AG09309 (cell line): ENCODE data around the gene ZBTB24.
"Not testable (repeated sequence)": the region's sequence is repeated elsewhere in the genome, so short reads cannot be mapped to it uniquely, and the experiment has no call there.

Experiments used
- DNase-seq: peaks from one replicate; pipeline ENCODE4 v3.0.0-alpha.2; 2010; ENCODE audit warnings: low read depth
- H3K4me3 ChIP-seq: 2 replicates; pipeline ENCODE4 v1.5.1; 2011; ENCODE audit warnings: mild to moderate bottlenecking, low read depth, low read length, moderate library complexity; ENCODE audit not compliant: control insufficient read depth
- CTCF ChIP-seq: IDR thresholded peaks from 2 replicates; pipeline ENCODE4 v1.5.1; 2011; ENCODE audit warnings: mild to moderate bottlenecking, low read depth, low read length, inconsistent platforms; ENCODE audit not compliant: insufficient read depth, control insufficient read depth; ENCODE audit errors: missing control alignments

The ZBTB24 gene

GRCh38 chr6:109466212-109466923, 16.7 kb downstream of the ZBTB24 start:
- TF ChIP-seq CTCF: no peak
- DNase-seq: no peak

GRCh38 chr6:109465772-109466171, 17.2 kb downstream of the ZBTB24 start:
- H3K4me3 ChIP-seq: no peak overlapping the region
- no peak for DNase-seq
- no peak for TF ChIP-seq CTCF

More at GRCh38 chr6:109466212-109466923, 16.7 kb downstream of the ZBTB24 start:
- no peak overlapping the region for H3K4me3 ChIP-seq

- TF ChIP-seq CTCF: no peak
- no peak overlapping the region for H3K4me3 ChIP-seq
- no peak for DNase-seq
Observed at GRCh38 chr6:109461733-109462526, 21.1 kb downstream of the ZBTB24 start.

- not testable (repeated sequence) for H3K4me3 ChIP-seq, DNase-seq
Observed at GRCh38 chr6:109461205-109461604, 21.8 kb downstream of the ZBTB24 start.

GRCh38 chr6:109460161-109460829, 22.7 kb downstream of the ZBTB24 start:
- no peak for TF ChIP-seq CTCF
- no peak for DNase-seq
- H3K4me3 ChIP-seq: no peak overlapping the region

GRCh38 chr6:109458774-109459531, 24.1 kb downstream of the ZBTB24 start:
- no peak for TF ChIP-seq CTCF
- DNase-seq: no peak
- no peak overlapping the region for H3K4me3 ChIP-seq
